Measurements from ENCODE around the gene TMEM240.

GRCh38 chr1:1565340-1565739 lies 24.9 kb upstream of the TMEM240 start:
- no peak for TF ChIP-seq POLR2A (IDR thresholded peaks at IDR 0.05; ENCODE audit: low read depth, low read length)
- no peak for TF ChIP-seq TAF1 (IDR thresholded peaks at IDR 0.05; ENCODE audit: borderline replicate concordance, low read depth, low read length)

All from GM12892 (cell line).